Adrenal gland (tissue), 5 donors: ENCODE data around the gene ALDH3A2.

Source experiments
- CTCF ChIP-seq, 6 experiments: fragments of 450-650 bp in 4 of 6; fragments of 200-600 bp in 2 of 6; sonication (generic) in 1 of 6; IDR thresholded peaks; 1 replicate in 5 of 6; 2 replicates in 1 of 6; pipeline versions ENCODE4 v1.5.1 to v1.8.0; 2016 to 2021; ENCODE audit warnings: antibody characterized with exemption in 6 of 6, mild to moderate bottlenecking in 2 of 6, moderate library complexity in 1 of 6
- POLR2A ChIP-seq, 2 donors: fragments of 450-650 bp; IDR thresholded peaks; one replicate each; pipeline ENCODE4 v1.6.1; 2017; ENCODE audit warnings: antibody characterized with exemption in 2 of 2, mild to moderate bottlenecking in 2 of 2, moderate library complexity in 1 of 2
- donor health status: DM: no; HTN: no; CAD: no.

- no peak for TF ChIP-seq CTCF (IDR thresholded peaks at IDR 0.05)
- TF ChIP-seq POLR2A (IDR thresholded peaks at IDR 0.05), result no peak
These were observed 6.7 kb upstream of the ALDH3A2 start for GRCh38 chr17:19641687-19642372.
